Fibroblast of skin of scalp (primary cell): ENCODE data around the gene IGF2R.

Source experiments
- DNase-seq: peaks from one replicate; pipeline ENCODE4 v3.0.0-alpha.2; 2013

IGF2R gene

DNA sequence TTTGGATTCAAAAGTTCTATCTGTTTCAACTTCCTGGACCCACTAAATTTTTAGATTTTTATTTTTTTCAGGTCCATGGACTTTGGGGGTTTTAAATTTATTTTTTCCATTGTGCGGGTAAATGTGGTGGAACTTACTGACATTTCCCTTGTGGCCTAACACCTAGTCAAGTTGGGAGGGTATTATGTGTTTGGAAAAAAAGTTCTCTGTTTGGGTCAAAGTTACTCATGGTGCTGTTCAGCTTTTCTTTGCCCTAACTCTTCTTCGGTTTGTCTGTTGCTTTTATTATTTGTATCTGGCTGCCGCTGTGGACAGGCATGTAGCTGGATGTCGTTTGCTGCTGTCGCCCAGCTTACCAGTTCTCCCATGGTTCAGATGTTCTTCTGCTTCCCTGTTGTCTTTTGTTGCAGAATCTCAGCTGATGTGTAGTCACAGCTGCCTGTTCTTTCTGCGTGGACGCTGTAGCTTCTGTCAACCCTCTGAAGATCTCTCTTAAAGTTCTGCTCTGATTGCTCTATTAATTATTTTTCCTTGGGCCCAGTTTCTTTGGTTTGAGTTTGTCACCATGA lies 7.9 kb downstream of the IGF2R start:
- DNase-seq = no peak

DNA sequence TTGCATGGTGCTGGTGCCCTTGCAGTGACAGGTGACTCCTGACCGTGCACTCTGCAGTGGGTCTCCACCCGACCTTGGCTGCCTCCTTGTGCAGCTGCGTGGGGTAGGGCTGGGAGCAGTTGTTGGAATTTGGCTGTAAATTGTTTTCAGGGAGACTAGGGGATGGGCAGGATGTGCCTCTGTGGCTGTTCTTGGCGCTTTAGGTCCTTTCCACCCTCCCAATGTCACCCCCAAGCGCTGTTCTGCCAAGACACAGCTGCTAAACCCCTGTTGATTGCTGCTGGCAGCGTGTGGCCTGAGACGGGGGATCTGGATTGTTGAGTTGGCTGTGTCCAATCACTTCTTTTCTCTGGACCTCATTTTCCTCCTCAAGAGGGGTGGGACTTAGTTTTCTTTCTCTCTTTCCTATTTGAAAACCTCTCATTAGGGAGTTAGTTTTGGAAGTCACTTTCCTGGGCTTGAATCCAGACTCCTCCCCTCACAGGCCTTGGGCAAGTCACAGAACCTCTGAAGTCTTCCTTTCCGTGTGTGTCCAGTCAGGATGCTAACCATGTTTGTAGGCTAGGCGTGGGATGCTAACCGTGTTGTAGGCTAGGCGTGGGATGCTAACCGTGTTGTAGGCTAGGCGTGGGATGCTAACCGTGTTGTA lies 8.5 kb downstream of the IGF2R start:
- DNase-seq = no peak

DNA sequence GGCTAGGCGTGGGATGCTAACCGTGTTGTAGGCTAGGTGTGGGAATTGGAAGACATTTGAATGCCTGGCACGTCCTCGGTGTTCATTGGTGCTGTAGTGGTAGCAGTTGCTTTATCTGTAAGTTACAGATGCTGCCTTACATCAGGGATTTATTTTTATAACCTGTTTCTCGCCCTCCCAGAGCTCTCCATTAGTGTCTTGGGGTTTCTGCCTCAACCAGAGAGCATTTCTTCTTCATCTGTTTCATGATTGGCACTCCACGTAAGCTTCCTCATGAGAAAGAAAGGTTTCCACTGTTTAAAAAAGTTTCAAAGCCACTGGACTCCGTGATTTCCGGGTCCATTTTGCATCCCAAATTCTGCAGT lies 9.0 kb downstream of the IGF2R start:
- DNase-seq = no peak

DNA sequence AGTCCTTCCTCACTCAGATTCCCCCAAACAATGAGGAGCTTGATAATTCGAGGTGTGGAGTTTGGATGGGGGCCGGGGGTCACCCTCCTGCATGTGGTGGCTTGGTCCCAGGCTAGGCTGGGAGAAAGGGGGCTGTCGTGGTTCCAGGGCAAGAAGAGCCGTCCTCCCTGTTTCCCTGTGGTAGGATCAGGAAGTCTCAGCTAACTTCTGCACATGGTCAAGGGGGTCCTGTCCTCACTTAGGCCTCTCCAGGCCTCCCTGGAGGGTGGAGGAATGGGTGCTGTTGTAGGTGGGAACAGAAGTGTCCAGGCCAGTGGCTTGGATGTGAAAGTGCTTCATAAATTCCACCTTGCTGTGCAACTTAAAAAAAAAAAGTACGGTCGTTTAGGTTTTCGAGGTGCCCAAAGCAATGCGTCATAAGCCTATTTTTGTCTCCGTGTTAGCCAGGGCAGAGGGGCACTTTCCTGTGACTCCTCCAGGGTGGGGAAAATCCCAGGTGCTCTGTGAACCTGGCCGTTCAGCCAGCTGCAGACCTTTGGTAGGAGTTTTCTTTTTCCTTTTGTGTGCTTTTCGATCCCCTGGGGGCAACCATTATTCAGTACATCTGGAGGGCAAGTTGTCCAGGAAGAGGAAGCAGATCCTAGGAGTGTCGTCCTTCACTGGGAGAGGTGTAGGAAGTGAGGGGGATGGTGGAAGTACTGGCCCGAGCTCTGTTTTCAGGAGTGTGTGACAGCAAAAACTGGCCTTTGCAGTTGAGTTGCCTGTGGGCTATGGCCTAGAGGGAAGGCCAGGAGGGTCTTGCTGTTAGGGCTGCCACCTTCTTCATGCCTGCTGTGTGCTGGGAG lies 9.6 kb downstream of the IGF2R start:
- DNase-seq = no peak

DNA sequence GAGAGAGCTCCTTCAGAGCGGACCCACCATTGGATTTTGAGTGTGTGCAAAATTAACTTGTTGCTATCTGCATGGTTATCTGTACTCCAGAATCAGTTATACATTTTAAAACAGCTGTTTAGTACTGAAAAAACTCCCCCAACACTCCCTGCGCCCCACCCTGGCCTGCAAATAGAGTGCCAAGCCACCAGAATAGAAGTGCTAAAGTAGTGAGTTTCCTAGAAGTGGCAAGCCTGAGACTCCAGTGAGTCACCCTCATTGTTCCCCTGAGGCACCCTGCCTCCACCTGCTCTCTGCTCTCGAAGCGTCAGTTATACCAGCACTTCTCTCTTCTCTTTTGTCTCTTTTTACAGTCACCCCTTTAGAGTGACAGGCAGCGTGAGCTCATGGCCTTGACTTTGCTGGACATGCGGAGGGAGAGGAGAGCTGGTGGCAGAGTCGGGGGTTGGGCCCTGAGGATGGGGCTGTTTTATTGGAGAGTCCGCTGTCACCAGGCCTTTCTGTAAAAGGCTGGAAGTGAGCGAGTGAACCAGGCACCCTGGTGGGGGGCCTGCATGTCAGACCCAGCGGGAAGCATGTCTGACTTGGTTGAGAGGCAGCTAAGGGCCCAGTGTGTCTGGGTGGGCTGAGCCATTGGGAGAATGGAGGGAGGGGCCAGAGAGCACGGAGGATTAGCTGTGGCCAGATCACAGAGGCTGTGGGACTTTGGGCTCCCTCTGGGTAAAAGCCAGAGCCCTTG lies 10.4 kb downstream of the IGF2R start:
- peak; percentile 43 for DNase-seq

DNA sequence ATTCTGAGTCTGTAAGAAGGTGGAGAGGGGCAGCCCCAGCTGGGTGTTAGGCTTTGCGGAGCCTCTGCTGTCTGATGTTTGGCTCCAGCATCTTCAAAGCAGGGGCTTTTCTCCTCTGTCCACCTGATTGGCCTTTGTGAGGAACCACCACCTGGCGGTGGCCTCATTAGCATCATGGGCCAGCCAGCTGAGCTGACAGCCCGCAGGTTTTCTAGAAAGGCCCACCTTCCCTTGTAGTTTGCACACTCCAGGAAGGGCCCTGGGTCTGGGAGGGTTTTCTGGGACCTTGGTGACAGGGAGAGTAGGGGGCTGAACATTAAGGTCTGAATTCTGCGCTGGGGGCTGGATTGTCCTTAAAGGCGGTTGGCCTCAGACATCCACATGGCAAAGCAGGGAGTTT lies 11.6 kb downstream of the IGF2R start:
- DNase-seq = no peak

DNA sequence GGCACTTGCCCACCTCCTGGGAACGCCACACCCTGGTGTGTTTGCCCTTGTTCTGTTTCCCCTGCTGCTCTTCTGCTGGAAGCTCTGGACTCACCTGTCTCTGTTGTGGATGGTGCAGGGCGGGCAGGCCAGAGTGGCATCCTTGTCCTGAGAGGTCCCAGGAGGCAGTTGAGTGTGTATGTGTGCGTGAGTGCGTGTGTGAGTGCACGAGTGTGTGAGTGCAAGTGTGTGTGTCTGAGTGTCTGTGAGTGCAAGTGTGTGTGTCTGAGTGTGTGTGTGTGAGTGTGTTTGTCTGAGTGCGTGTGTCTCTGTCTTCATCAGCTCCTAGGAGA lies 12.2 kb downstream of the IGF2R start:
- no peak for DNase-seq

DNA sequence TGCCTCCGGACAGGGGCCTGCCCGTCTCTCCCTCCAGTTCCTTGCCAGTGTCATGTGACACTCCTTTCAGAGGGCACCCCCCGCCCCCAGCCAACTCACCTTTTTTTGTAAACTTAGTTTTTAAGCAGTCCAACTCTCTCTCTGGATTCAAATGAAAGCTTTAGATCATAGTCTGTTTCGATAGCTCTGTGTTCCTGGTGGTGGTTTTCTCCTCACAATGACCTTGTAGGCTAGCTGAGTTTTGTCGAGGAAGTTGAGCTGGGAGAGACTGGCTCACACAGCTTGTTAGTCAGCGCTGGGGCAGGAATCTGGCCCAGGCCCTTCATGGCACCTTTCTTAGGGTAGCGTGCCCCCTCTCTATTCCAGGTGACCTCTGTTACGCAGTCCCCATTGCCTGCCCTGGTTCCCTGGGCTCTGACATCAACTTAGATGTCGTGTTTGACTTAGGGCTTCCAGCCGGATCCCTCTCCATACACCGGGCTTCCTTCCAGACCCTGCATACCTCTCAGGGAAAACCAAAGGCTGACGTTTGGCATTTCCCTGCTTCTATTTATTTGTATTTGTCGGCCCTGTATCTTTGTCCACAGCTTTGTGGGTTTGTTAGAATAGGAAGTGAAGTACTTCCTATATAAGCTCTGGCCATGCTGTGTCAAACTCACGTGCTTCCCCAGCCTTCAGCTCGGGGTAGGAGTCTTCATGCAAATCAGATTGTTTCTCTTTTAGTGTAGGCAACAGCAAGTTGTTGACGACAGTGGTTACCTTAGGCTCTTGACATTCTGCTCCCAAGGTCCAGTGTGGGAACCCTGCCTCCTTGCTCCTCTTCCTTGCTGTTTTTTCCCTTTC lies 12.7 kb downstream of the IGF2R start:
- DNase-seq = no peak

DNA sequence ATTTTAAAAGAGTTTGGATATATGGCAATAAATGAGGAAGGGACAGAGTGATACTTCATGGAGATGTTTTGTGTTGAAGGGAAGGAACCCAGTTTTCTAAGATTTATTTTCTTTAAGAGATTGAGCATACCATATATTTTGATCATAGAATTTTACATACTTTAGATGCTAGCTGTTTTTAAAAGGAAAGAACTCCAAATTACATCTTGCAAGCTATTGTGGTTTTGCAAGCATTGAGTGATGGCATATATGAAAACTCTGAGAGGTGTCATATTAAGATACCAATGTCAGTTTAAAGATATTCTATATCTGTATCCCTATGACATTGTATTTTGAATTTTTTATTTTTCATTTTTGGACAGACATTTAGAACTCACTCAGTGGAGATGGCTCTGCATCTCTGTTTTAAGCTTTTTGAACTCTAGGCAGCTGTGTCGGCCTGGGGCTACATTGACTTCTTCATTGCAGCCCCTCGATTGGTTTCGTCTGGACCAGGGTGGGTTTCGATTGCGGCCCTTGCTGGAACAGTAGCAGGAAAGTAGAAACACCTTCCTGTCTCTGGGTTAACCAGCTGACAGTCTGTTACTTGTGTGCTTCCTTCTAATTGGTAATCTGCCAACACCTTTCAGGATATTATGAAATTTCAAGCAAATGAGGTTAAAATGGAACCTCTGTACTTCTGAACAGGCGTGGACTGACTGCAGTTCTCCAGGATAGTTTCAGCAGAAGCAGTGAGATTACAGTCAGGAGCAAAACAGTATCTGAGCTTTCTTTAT lies 14.0 kb downstream of the IGF2R start:
- peak; percentile 65 for DNase-seq

DNA sequence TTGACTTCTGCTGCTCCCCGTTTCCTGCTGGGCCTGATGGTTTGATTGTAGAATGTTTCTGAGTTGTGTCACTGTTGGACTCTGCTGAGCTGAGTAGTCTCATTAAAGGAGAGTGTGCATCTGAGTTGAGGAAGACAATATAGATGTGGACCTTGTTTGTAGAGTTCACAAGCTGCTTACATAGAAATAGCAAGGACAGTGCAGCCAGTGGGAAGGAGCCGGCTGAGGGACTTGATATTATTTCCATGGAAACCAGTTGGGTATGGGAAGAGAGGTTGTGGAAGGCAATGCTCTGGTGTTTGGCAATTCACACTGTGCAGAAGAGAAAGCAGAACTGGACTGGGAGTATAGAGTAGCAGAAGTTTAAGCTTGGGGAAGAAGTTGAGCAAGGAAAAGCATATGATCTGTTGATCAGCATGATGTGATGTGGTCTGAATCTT lies 14.8 kb downstream of the IGF2R start:
- DNase-seq = peak; percentile 44

DNA sequence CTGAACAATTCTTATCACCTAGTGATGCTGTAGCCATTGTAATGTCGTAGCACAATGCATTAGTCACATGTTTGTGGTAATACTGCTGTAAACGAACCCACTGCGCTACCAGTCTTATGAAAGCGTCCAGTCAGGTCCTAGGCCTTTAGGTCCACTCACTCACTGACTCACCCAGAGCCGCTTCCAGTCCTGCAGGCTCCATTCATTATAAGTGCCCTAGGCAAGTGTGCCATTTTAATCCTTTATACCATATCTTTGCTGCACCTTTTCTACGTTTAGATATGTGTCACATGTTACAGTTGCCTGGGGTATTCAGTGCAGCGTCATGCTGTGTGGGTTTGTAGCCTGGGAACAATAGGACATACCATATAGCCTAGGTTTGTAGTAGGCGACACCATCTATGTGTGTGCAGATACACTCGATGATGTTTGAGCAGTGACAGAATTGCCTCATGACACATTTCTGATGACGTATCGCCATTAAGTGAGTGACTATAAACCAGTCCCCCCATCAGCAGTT lies 15.4 kb downstream of the IGF2R start:
- DNase-seq = no peak

DNA sequence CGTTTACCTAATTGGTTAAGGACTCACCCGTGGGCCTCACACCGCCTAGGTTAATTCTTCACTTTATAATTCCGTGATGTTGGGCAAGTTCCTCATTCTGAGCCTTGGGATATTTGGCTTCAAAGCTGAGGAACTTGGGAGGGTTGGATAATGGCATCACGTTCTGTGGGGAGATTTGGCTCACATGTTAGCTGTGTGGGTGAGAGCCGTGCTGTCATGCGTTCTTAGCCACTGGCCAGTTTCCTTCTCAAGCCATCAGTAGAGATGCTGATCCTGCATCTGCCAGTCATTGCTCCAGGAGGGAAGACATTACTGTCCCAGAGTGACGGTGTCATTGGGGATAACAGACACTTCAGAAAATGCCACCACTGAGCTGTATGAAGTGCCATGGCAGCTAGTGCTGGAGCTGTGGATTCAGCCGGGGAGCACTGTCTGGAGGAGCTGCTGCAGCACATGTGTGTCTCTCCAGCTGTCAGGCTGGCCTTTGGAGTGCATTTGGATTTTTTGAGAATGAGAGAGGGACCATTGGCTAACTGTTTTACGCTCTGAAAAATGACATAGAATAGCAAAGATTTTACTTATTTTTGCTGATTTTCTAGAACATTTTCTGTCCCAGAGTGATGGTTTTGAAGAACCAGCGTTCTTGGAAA lies 16.5 kb downstream of the IGF2R start:
- DNase-seq = no peak

DNA sequence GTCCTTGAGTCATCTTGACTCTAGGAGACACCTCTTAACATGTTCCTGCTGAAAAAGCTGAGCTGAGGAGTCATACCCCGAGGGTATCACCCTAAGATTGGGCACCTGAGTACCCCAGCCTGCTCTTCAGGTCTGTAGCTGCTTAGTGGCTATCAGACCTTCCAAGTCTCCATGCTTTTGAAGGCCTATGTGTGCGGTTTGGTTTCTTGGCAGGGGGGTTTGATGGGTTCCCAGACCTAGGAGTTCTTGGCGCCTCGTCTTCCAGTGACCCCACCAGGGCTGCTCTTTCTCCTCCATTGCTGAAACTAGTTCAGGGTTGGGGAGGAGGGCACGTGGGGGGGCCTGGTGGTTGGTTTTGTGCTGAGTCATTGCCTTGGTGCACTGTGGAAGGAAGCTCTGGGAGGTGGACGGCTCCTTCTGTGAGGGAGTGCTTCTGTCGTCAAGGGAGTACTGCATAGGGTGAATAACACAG lies 20.1 kb downstream of the IGF2R start:
- peak; percentile 49 for DNase-seq

DNA sequence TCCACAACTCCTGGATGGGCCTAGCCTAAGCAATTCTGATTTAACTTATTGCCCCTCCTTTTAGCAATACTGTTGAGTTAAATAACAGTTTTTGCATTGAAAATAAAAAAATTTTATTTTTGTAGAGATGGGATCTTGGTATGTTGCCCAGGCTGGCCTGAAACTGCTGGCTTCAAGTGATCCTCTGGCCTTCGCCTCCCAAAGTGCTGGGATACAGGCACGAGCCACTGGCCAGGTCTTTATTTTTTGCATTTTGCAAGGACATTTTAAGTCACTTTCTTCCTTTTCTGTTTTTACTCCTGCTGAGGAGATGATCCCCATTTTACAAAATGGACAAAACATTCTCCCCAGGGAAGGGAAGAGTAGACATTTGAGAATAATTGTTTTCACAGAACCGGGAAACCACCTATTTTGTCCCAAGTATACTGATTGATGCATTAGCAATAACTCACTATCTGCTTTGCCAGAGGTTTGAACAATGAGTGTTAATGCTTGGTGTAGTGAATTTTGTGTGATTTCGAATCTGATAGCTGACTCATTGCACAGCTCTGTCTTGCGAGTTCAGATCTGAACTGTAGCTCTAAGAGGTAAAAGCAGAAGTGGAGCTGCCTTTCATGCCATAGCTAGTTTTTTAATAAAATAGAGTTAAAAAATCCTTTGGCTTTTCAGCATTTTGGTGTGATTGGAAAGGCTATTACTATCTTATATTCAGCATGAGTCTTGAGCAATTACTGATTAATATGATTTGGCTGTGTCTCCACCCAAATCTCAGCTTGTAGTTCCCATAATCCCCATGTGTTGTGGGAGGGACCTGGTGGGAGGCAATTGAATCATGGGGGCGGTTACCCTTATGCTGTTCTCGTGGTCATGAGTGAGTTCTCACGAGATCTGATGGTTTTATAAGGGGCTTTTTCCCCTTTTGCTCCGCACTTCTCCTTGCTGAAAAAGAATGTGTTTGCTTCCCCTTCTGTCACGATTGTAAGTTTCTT lies 20.9 kb downstream of the IGF2R start:
- DNase-seq = no peak

DNA sequence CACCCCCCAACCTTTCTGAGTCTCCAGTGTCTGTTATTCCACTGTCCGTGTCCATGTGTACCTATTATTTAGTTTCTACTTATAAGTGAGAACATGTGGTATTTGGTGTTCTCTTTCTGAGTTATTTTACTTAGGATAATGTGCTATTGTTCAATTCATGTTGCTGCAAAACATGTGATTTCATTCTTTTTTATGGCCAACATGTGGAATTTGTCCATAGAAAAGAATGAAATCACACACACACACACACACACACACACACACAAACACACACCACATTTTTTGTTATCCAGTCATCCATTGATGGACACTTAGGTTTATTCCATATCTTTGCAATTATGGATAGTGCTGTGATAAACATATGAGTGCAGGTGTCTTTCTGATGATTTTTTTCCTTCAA lies 23.5 kb downstream of the IGF2R start:
- DNase-seq = no peak

DNA sequence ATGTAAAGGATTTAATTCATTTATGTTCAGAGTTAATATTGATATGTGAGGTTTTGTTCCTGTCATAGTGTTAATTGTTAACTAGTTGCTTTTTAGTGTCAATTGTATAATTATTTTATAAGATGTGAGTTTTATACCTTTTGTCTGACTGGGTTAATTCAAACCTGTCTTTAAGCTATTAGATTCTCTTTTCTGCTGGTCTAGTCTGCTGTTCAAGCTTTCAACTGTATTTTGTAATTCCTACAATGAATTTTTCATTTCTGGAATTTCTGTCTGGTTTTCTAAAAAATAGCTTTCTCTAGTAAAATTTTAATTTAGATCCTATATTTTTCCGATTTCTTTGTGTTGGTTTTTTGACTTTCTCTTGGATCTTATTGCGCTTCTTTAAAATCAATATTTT lies 26.5 kb downstream of the IGF2R start:
- DNase-seq = no peak

DNA sequence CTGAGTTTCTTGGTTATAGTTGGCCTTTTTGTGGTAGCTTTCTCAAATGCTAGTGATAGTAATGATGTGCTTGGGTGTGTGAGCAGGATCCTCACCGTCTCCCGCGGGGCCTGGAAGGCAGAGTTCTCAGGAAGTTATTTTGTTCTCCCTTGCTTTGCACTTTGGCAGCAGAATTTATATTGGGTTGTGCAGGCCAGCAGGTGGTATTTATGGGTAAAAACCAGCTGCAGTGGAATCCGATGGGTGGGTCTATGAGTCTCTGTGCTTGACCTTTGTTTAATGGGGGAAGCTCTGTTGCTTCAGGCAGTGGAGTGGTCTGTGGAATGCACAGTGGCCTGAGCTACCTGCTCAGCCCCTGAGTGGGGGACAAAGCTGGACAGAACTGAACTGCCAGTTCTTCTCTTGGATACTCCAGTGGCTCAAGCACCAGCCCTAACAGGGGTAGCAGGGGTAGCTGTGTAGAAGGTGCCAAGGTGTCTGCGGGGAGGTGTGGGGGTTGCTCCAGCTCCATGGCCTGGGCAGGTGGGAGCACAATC lies 27.3 kb downstream of the IGF2R start:
- DNase-seq = no peak

DNA sequence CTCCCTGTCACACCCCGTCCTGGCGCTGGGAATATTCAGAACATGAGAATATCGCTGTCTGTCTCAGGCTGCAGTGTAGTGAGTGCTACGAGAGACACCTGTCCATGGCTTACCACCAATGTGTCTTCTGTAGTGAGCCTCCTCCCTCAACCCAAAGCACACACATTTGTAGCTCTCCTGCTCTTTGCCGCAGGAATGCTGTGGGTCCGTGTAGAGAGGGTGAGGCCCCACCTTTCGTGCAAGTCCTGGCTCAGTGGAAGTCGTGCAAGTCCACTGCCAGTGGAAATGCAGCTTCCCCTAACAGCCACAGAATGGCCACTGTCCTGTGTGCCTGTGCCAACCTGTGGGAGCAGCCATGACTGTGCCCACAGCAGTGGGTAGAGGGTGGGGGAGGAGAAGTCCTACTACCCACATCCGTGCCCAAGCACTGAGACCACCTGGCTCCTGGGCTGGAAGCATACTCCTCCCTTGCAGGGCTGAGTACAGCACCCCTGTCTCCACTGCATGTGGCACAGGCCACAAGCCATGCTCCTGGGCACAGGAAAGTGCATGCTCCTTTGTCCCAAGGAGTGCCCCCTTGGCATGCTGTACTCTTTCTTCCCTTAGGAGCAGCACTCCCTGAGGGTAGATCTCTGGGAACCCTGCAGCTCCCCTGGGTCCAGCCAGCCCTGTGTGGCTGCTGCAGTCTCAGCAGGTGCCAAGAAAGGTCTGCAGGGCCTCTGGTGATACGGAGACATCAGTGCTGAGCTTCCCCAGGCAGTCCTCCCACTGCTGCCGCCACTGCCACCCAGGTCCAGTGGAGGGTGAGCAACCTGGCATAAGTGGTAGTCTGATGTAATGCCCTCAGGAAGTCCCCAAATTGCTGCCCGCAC lies 28.0 kb downstream of the IGF2R start:
- DNase-seq = no peak
